B cell (primary cell): ENCODE measurements around the gene TMEM81. TPM values are rescaled to one million over a fixed set of nuclear protein-coding genes. Genes with fewer than 3 reads are reported as not detected.

Experiments used
- ATAC-seq: fragments of 200-7000 bp; cut with Tn5 transposase; one replicate; pipeline ENCODE4 v1.10.0; 2021; ENCODE audit warnings: low read depth, mild to moderate bottlenecking, moderate number of reproducible peaks, moderate library complexity
- CTCF ChIA-PET: fragments of 350-600 bp; sonication (Branson Sonifier 250); formaldehyde crosslinking; loops from one replicate; lab custom pipeline; 2021; ENCODE audit warnings: antibody characterized with exemption, inconsistent platforms; lab: Charles Lee
- POLR2A ChIA-PET: fragments of 350-600 bp; sonication (Branson Sonifier 250); formaldehyde crosslinking; loops from one replicate; lab custom pipeline; 2021; ENCODE audit warnings: antibody characterized with exemption; lab: Charles Lee
- DNase-seq: peaks from one replicate; pipeline ENCODE4 v3.0.0; 2013
- H2AFZ ChIP-seq: 2 replicates; pipeline ENCODE4 v1.6.1; 2012; ENCODE audit warnings: mild to moderate bottlenecking, low read depth, low read length; ENCODE audit not compliant: insufficient read depth, poor library complexity, severe bottlenecking
- H3K27ac ChIP-seq, 2 donors: 1 replicate in 1 of 2; 2 replicates in 1 of 2; pipeline ENCODE4 v1.5.1; 2012 to 2013; ENCODE audit warnings: low read length in 2 of 2, mild to moderate bottlenecking in 2 of 2, moderate library complexity in 1 of 2
- H3K27me3 ChIP-seq, 4 experiments: fragments of 200-600 bp in 1 of 4; sonication (generic) in 1 of 4; replicated peaks in 1 of 4; 1 replicate in 2 of 4; 2 replicates in 2 of 4; pipeline versions ENCODE4 v1.6.1 to v1.7.0; 2013 to 2016; ENCODE audit warnings: low read length in 3 of 4, mild to moderate bottlenecking in 2 of 4, mixed read lengths in 1 of 4, moderate library complexity in 1 of 4; ENCODE audit not compliant: insufficient read depth in 4 of 4, control insufficient read depth in 3 of 4; ENCODE audit errors: control extremely low read depth in 1 of 4
- H3K36me3 ChIP-seq, 2 experiments: replicated peaks in 1 of 2; 1 replicate in 1 of 2; 2 replicates in 1 of 2; pipeline versions ENCODE4 v1.6.1 to v1.7.1; 2013; ENCODE audit warnings: low read length in 1 of 2; ENCODE audit not compliant: insufficient read depth in 2 of 2, control insufficient read depth in 1 of 2; ENCODE audit errors: control extremely low read depth in 1 of 2, extremely low read depth in 1 of 2
- H3K4me1 ChIP-seq, 2 donors: fragments of 200-600 bp in 1 of 2; sonication (generic) in 1 of 2; 1 replicate in 1 of 2; 2 replicates in 1 of 2; pipeline versions ENCODE4 v1.5.1 to v1.6.1; 2013 to 2017; ENCODE audit warnings: low read length in 2 of 2; ENCODE audit not compliant: control insufficient read depth in 2 of 2, insufficient read depth in 2 of 2
- H3K4me2 ChIP-seq: replicated peaks from 2 replicates; pipeline ENCODE3; 2012; ENCODE audit warnings: mild to moderate bottlenecking, low read depth, low read length; ENCODE audit not compliant: poor library complexity, severe bottlenecking
- H3K4me3 ChIP-seq, 5 experiments: fragments of 200-600 bp in 1 of 5; sonication (generic) in 1 of 5; 1 replicate in 3 of 5; 2 replicates in 2 of 5; pipeline versions ENCODE4 v1.5.1 to v1.7.0; 2011 to 2016; ENCODE audit warnings: low read length in 4 of 5, mild to moderate bottlenecking in 4 of 5, low read depth in 2 of 5, control low read depth in 1 of 5, moderate library complexity in 1 of 5; ENCODE audit not compliant: insufficient read depth in 1 of 5; ENCODE audit errors: control extremely low read depth in 1 of 5, extremely low read depth in 1 of 5
- H3K79me2 ChIP-seq: fragments of 200-600 bp; sonication (generic); one replicate; pipeline ENCODE4 v1.6.0; 2016; ENCODE audit warnings: low read length; ENCODE audit not compliant: control insufficient read depth, insufficient read depth
- H3K9ac ChIP-seq: fragments of 200-600 bp; sonication (generic); 2 replicates; pipeline ENCODE4 v1.6.1; 2017; ENCODE audit warnings: mild to moderate bottlenecking, low read length, moderate library complexity
- H3K9me3 ChIP-seq, 3 donors: one replicate each; pipeline versions ENCODE4 v1.6.1 to v1.7.1; 2013; ENCODE audit warnings: low read length in 2 of 3; ENCODE audit not compliant: control insufficient read depth in 2 of 3, insufficient read depth in 1 of 3; ENCODE audit errors: control extremely low read depth in 1 of 3
- H4K20me1 ChIP-seq: 2 replicates; pipeline ENCODE4 v1.6.0; 2012; ENCODE audit warnings: mild to moderate bottlenecking, low read length; ENCODE audit not compliant: insufficient read depth, control insufficient read depth, poor library complexity, severe bottlenecking
- H3K27ac Mint-ChIP-seq: one replicate; pipeline ENCODE4 v1.8.0; 2021; ENCODE audit warnings: mixed read lengths
- H3K27me3 Mint-ChIP-seq: one replicate; pipeline ENCODE4 v1.8.0; 2021; ENCODE audit warnings: mixed read lengths
- H3K4me1 Mint-ChIP-seq: one replicate; pipeline ENCODE4 v1.8.0; 2021; ENCODE audit warnings: mixed read lengths
- H3K4me3 Mint-ChIP-seq: one replicate; pipeline ENCODE4 v1.8.0; 2021; ENCODE audit warnings: mixed read lengths
- H3K9me3 Mint-ChIP-seq: one replicate; pipeline ENCODE4 v1.8.0; 2022; ENCODE audit warnings: mixed read lengths; ENCODE audit not compliant: insufficient read depth
- CTCF ChIP-seq: fragments of 200-600 bp; IDR thresholded peaks from one replicate; pipeline ENCODE4 v1.8.0; 2022; ENCODE audit warnings: antibody characterized with exemption, mild to moderate bottlenecking
- EZH2 ChIP-seq: IDR thresholded peaks from 2 replicates; pipeline ENCODE4 v1.6.1; 2012; ENCODE audit warnings: borderline replicate concordance, low read depth, mild to moderate bottlenecking, moderate library complexity, low read length; ENCODE audit not compliant: insufficient read depth, poor library complexity, severe bottlenecking
- WGBS: methylation state at CpG from one replicate; pipeline ENCODE4 v1.1.5; 2013; ENCODE audit warnings: missing lambda C conversion rate; ENCODE audit not compliant: insufficient coverage; 5-methylcytosine and 5-hydroxymethylcytosine counted together
- intact Hi-C: fragments of 100-400 bp; cut with micrococcal nuclease; formaldehyde crosslinking; loops from one replicate; pipeline ENCODE4 v1.10.0; 2022
- polyA plus RNA-seq: library from polyadenylated mRNA; depleted of rRNA; stranded (reverse); fragments of >200 nt; gene quantifications from 2 replicates; pipeline ENCODE4 v1.2.3, GENCODE V29; 2012
- total RNA-seq, 2 donors: library from RNA; stranded (reverse); fragments of 120-200 nt in 1 of 2; gene quantifications; 1 replicate in 1 of 2; 2 replicates in 1 of 2; pipeline versions ENCODE4 v1.2.3 to v1.2.4, GENCODE V29; 2013 to 2022

The TMEM81 gene
- total and polyA plus RNA-seq, 2 donors (not counting 1 experiment from before 2014, with no cell fraction given) = 3.0 to 6.2 TPM

- Histone ChIP-seq H4K20me1 (no peaks in the 10 kb centered on the region), H3K79me2 (no peaks in the 10 kb centered on the region), H2AFZ (no peak overlapping the region), H3K27ac (no peak overlapping the region), H3K4me1 (peaks cover 0 to 6% of the 10 kb centered on the region in 2 donors), H3K9ac (no peak overlapping the region), H3K9me3 (no peaks in the 10 kb centered on the region), H3K4me3 (no peak overlapping the region), H3K36me3 (no peaks in the 10 kb centered on the region), H3K27me3 (no peaks in the 10 kb centered on the region), H3K4me2 (no peak overlapping the region)
- Mint-ChIP-seq H3K27me3 (no peaks in the 10 kb centered on the region), H3K27ac (no peak overlapping the region), H3K4me1 (no peaks in the 10 kb centered on the region), H3K9me3 (no peaks in the 10 kb centered on the region), H3K4me3 (no peak overlapping the region)
- ATAC-seq (no peak), DNase-seq (no peak)
- TF ChIP-seq EZH2 = no peak
- TF ChIP-seq CTCF = no peak
- 97% methylated on average over 8 of the region's 8 CpGs for WGBS
- intact Hi-C loops = no loop called here
- ChIA-PET POLR2A (no interaction called here), CTCF (interaction anchor here (0.6 to 4.0 kb wide), 27 partner anchors 9 to 649 kb away, joined by 3 to 94 read pairs (median 6); no protein-coding TSS in a partner anchor)
Measured at GRCh38 chr1:205062319-205062718, 21.9 kb downstream of the TMEM81 start.

GRCh38 chr1:205061665-205062069 lies 22.6 kb downstream of the TMEM81 start:
- H3K4me3 Mint-ChIP-seq = no peak overlapping the region
- Histone ChIP-seq H3K27ac (no peak overlapping the region), H3K79me2 (no peaks in the 10 kb centered on the region), H3K9ac (no peak overlapping the region), H3K36me3 (no peaks in the 10 kb centered on the region), H3K27me3 (no peaks in the 10 kb centered on the region), H4K20me1 (no peaks in the 10 kb centered on the region), H3K4me2 (no peak overlapping the region), H3K9me3 (no peaks in the 10 kb centered on the region), H3K4me1 (peaks cover 0 to 6% of the 10 kb centered on the region in 2 donors), H2AFZ (no peak overlapping the region), H3K4me3 (no peak overlapping the region)
- WGBS = 49% methylated on average over 12 of the region's 13 CpGs
- H3K9me3 Mint-ChIP-seq = no peaks in the 10 kb centered on the region
- ChIA-PET POLR2A (no interaction called here), CTCF (interaction anchor here (0.6 to 4.0 kb wide), 45 partner anchors 8 to 754 kb away, joined by 3 to 94 read pairs (median 4); partner anchors contain the start of gene TMCC2)
- no peaks in the 10 kb centered on the region for H3K4me1 Mint-ChIP-seq
- H3K27me3 Mint-ChIP-seq = no peaks in the 10 kb centered on the region
- peak; percentile 62 for ATAC-seq
- no peak for TF ChIP-seq EZH2
- peak; percentile 80 for TF ChIP-seq CTCF
- H3K27ac Mint-ChIP-seq = no peak overlapping the region
- intact Hi-C loops = loop anchor here (1.0 kb wide), 1 partner anchor 72 kb away; no protein-coding TSS in a partner anchor
- peak; percentile 77 for DNase-seq
